ENCODE data around the gene ALLC. TPM values are rescaled to one million over a fixed set of nuclear protein-coding genes. Genes with fewer than 3 reads are reported as not detected.

Gene ALLC
- total RNA-seq, 1 donor from 2014 or later = not detected

- intact Hi-C loops (cut with micrococcal nuclease) = no loop called here
Observed at GRCh38 chr2:3682811-3683210, 24.8 kb downstream of the ALLC start.

DNA sequence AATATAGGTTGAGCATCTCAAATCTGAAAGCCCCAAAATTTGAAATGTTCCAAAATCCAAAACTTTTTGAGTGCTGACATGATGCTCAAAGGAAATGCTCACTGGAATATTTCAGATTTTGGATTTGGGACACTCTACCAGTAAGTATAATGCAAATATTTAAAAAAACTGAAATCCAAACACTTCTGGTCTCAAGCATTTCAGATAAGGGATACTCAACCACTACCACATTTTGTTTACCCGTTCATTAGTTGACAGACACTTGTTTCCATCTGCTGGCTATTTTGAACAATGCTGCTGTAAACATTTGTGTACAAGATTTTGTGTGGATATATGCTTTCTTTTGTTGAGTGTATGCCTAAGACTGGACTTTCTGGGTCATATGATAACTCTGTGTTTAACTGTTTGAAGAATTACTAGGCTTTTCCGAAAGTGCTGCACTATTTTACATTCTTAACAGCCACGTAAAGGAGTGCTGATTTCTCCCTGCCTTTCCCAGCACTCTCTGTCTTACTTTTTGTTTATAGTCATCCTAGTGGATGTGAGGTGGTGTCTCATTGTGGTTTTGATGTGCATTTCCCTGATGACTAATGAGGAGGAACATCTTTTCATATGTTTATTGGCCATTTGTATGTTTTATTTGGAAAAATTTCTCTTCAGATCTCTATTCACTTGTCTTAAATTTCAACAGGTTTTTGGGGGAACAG, 25.9 kb downstream of the ALLC start:
- intact Hi-C loops (cut with micrococcal nuclease) = no loop called here
- no peak for TF ChIP-seq CTCF (IDR thresholded peaks at IDR 0.05; ENCODE audit: borderline replicate concordance)
- Histone ChIP-seq H3K9me3 (replicated peaks) (no peaks in the 10 kb centered on the region), H3K4me1 (no peaks in the 10 kb centered on the region), H3K36me3 (no peaks in the 10 kb centered on the region), H3K27me3 (ENCODE audit: low read depth) (peaks cover 13% of the 10 kb centered on the region), H3K27ac (replicated peaks) (no peak overlapping the region), H3K4me3 (no peak overlapping the region)
- no peak for DNase-seq

More at GRCh38 chr2:3682811-3683210, 24.8 kb downstream of the ALLC start:
- no peaks in the 10 kb centered on the region for H3K36me3 ChIP-seq
- H3K27me3 ChIP-seq (ENCODE audit: low read depth) = peaks cover 14% of the 10 kb centered on the region
- DNase-seq = no peak
- H3K4me3 ChIP-seq = no peak overlapping the region
- no peaks in the 10 kb centered on the region for H3K9me3 ChIP-seq (replicated peaks)
- no peak for TF ChIP-seq CTCF (IDR thresholded peaks at IDR 0.05; ENCODE audit: borderline replicate concordance)
- no peak overlapping the region for H3K27ac ChIP-seq (replicated peaks)
- H3K4me1 ChIP-seq = no peaks in the 10 kb centered on the region

GRCh38 chr2:3689998-3690748, 32.2 kb downstream of the ALLC start:
- TF ChIP-seq CTCF (IDR thresholded peaks at IDR 0.05; ENCODE audit: borderline replicate concordance) = no peak
- Histone ChIP-seq H3K27me3 (ENCODE audit: low read depth) (peaks cover 28% of the 10 kb centered on the region), H3K9me3 (replicated peaks) (peaks cover 16% of the 10 kb centered on the region), H3K27ac (replicated peaks) (no peak overlapping the region), H3K4me3 (no peak overlapping the region), H3K36me3 (no peaks in the 10 kb centered on the region), H3K4me1 (no peaks in the 10 kb centered on the region)
- no peak for DNase-seq
- intact Hi-C loops (cut with micrococcal nuclease) = no loop called here

DNA sequence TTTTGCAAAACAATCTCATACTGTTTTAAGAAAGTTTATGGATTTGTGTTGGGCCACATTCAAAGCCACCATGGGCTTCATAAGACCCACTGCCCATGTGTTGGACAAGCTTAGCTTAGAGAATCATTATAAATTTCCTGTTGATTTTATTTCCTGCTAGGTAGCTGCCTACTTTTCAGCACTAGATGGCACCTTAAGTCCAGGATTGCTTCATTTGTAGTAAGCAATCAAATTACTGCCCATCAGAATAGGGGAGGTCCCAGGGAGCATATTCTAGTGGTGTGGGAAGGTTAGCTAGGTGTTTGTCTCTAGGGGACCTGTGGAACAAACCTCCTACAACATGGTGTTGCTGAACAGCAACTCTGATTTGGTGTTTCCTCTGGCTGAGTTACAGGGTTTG, 34.4 kb downstream of the ALLC start:
- intact Hi-C loops (cut with micrococcal nuclease) = no loop called here
- Histone ChIP-seq H3K27ac (replicated peaks) (no peak overlapping the region), H3K27me3 (ENCODE audit: low read depth) (peaks cover 32% of the 10 kb centered on the region), H3K4me1 (no peaks in the 10 kb centered on the region), H3K4me3 (no peak overlapping the region), H3K36me3 (no peaks in the 10 kb centered on the region), H3K9me3 (replicated peaks) (peaks cover 16% of the 10 kb centered on the region)
- DNase-seq = no peak
- TF ChIP-seq CTCF (IDR thresholded peaks at IDR 0.05; ENCODE audit: borderline replicate concordance) = peak; percentile 42

DNA sequence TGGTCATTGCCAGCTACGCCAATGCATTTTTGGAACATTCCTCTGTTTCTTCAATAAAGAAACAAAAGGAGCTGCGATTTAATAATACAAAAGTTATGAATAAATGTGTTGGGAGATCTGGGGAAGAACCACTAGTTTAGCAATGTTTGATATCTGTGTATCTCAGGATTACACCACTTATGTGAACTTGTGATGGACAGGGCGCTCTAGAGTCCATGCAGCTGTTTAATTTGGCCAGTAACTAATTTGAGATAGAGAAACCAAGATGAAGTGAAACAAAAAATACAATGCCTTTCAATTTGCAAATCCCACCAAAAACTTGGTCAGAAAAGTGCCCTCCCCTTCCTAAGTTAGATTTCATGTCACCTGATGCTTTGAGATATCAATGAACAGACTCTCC, 38.5 kb downstream of the ALLC start:
- intact Hi-C loops (cut with micrococcal nuclease) = no loop called here
- H3K27ac ChIP-seq (replicated peaks) = no peak overlapping the region
- H3K9me3 ChIP-seq (replicated peaks) = peaks cover 5% of the 10 kb centered on the region
- peaks cover 53% of the 10 kb centered on the region for H3K27me3 ChIP-seq (ENCODE audit: low read depth)
- H3K4me3 ChIP-seq = no peak overlapping the region
- TF ChIP-seq CTCF (IDR thresholded peaks at IDR 0.05; ENCODE audit: borderline replicate concordance) = no peak
- no peak for DNase-seq
- no peaks in the 10 kb centered on the region for H3K36me3 ChIP-seq
- H3K4me1 ChIP-seq = no peaks in the 10 kb centered on the region
